Peyer's patch (tissue), 4 donors: Measurements from ENCODE around the gene TRIM9.

Experiments
- CTCF ChIP-seq, 6 experiments: fragments of 450-650 bp in 4 of 6; fragments of 200-600 bp in 2 of 6; sonication (generic) in 1 of 6; IDR thresholded peaks; one replicate each; pipeline ENCODE4 v1.5.1; 2017 to 2019; ENCODE audit warnings: antibody characterized with exemption in 6 of 6, mild to moderate bottlenecking in 3 of 6, moderate library complexity in 1 of 6
- POLR2A ChIP-seq, 2 donors: fragments of 450-650 bp; IDR thresholded peaks; one replicate each; pipeline ENCODE4 v1.5.1; 2017; ENCODE audit warnings: antibody characterized with exemption in 2 of 2, mild to moderate bottlenecking in 2 of 2, moderate library complexity in 2 of 2

GRCh38 chr14:50928002-50928635 is 166.8 kb downstream of the TRIM9 start:
- no peak for TF ChIP-seq POLR2A (IDR thresholded peaks at IDR 0.05)
- no peak for TF ChIP-seq CTCF (IDR thresholded peaks at IDR 0.05)
